ENCODE data around the gene TUBAL3. TPM values are rescaled to one million over a fixed set of nuclear protein-coding genes. Genes with fewer than 3 reads are reported as not detected.

Gene TUBAL3
- total RNA-seq, 1 donor from 2014 or later: not detected

DNA sequence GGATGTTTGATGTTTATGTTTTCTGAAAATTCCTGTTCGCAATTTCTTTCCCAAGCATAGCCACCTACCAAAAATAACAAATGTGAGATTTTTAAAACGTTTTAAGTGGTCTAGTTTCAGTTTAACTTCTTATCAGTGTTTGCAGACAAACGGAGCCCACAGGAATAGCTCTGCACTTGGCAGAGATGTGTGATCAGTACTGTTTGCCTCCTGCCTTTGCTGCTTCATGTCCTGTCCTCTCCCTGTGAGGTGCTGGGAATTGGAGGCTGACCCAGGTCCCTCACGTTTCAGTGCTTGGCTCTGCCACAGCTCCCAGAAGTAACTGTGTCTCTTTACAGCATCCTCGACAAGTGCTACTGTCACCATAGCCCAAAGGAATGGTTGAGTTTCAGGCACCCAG lies 38.7 kb downstream of the TUBAL3 start:
- H3K9me3 Mint-ChIP-seq (ENCODE audit: unreplicated experiment): no peaks in the 10 kb centered on the region
- DNase-seq (ENCODE audit: extremely low spot score, unreplicated experiment): no peak
- TF ChIP-seq CTCF (IDR thresholded peaks at IDR 0.05): no peak
- no peak overlapping the region for H3K4me3 Mint-ChIP-seq (ENCODE audit: unreplicated experiment)
- H3K27ac Mint-ChIP-seq (ENCODE audit: unreplicated experiment): no peak overlapping the region
- no peaks in the 10 kb centered on the region for H3K4me1 Mint-ChIP-seq (ENCODE audit: unreplicated experiment)
- no peaks in the 10 kb centered on the region for H3K36me3 Mint-ChIP-seq (ENCODE audit: unreplicated experiment)
- H3K27me3 Mint-ChIP-seq (ENCODE audit: unreplicated experiment): peaks cover 46% of the 10 kb centered on the region

GRCh38 chr10:5364890-5365338 lies 39.7 kb downstream of the TUBAL3 start, which contains the start of gene UCN3:
Gene UCN3, plus strand, starts transcription at chr10:5364966. Its CDS starts 8,755 bp downstream, at chr10:5373721.
- no peaks in the 10 kb centered on the region for H3K4me1 Mint-ChIP-seq (ENCODE audit: unreplicated experiment)
- TF ChIP-seq CTCF (IDR thresholded peaks at IDR 0.05): no peak
- DNase-seq (ENCODE audit: extremely low spot score, unreplicated experiment): no peak
- H3K9me3 Mint-ChIP-seq (ENCODE audit: unreplicated experiment): no peaks in the 10 kb centered on the region
- peaks cover 55% of the 10 kb centered on the region for H3K27me3 Mint-ChIP-seq (ENCODE audit: unreplicated experiment)
- H3K27ac Mint-ChIP-seq (ENCODE audit: unreplicated experiment): no peak within 1 kb of the TSS
- H3K36me3 Mint-ChIP-seq (ENCODE audit: unreplicated experiment): no peaks in the 10 kb centered on the region
- H3K4me3 Mint-ChIP-seq (ENCODE audit: unreplicated experiment): no peak within 1 kb of the TSS

GRCh38 chr10:5364374-5364773 lies 40.3 kb downstream of the TUBAL3 start:
- no peak overlapping the region for H3K27ac Mint-ChIP-seq (ENCODE audit: unreplicated experiment)
- H3K4me1 Mint-ChIP-seq (ENCODE audit: unreplicated experiment): no peaks in the 10 kb centered on the region
- TF ChIP-seq CTCF (IDR thresholded peaks at IDR 0.05): no peak
- H3K4me3 Mint-ChIP-seq (ENCODE audit: unreplicated experiment): no peak overlapping the region
- H3K27me3 Mint-ChIP-seq (ENCODE audit: unreplicated experiment): peaks cover 59% of the 10 kb centered on the region
- H3K9me3 Mint-ChIP-seq (ENCODE audit: unreplicated experiment): no peaks in the 10 kb centered on the region
- H3K36me3 Mint-ChIP-seq (ENCODE audit: unreplicated experiment): no peaks in the 10 kb centered on the region
- no peak for DNase-seq (ENCODE audit: extremely low spot score, unreplicated experiment)

DNA sequence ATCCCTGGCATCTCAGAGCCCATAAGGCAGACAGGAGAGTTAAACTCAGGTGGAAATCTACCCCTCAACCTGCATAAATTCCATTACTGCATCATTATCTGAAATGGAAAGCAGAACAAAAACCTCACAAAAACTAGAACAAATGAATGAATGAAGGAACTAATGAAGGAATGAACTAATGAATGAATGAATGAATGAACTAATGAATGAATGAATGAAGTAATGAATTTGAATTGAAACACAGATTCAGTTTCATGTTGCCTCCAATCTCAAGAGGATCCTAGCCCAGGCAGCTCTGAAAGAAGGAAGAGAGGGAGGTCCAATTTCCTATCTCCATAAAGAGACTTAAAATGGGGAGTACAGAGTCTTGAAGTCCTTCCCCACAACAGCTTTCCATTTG lies 41.8 kb downstream of the TUBAL3 start:
- no peaks in the 10 kb centered on the region for H3K9me3 Mint-ChIP-seq (ENCODE audit: unreplicated experiment)
- H3K36me3 Mint-ChIP-seq (ENCODE audit: unreplicated experiment): no peaks in the 10 kb centered on the region
- H3K27ac Mint-ChIP-seq (ENCODE audit: unreplicated experiment): no peak overlapping the region
- no peak overlapping the region for H3K4me3 Mint-ChIP-seq (ENCODE audit: unreplicated experiment)
- H3K4me1 Mint-ChIP-seq (ENCODE audit: unreplicated experiment): no peaks in the 10 kb centered on the region
- no peak for DNase-seq (ENCODE audit: extremely low spot score, unreplicated experiment)
- no peak for TF ChIP-seq CTCF (IDR thresholded peaks at IDR 0.05)
- H3K27me3 Mint-ChIP-seq (ENCODE audit: unreplicated experiment): peaks cover 68% of the 10 kb centered on the region

DNA sequence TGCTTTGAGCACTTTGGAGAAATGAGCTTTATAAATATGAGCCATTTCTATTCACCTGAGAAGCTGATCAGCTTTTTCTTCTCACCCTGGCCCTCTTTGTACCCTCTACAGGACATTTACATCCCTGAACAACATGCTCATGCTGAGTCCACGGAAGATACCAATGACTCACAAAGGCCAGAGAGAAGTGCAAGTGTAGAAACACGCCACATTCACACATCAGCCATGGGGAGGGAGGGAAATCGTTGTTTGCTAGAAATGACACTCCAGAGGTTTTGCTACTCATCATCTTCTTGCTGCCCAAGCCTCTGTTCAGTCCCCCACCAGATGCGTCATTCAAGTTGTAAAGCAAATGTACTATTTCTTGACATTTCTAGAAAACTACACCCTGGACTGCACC lies 42.7 kb downstream of the TUBAL3 start:
- H3K27ac Mint-ChIP-seq (ENCODE audit: unreplicated experiment): no peak overlapping the region
- H3K9me3 Mint-ChIP-seq (ENCODE audit: unreplicated experiment): no peaks in the 10 kb centered on the region
- H3K4me3 Mint-ChIP-seq (ENCODE audit: unreplicated experiment): no peak overlapping the region
- TF ChIP-seq CTCF (IDR thresholded peaks at IDR 0.05): no peak
- no peak for DNase-seq (ENCODE audit: extremely low spot score, unreplicated experiment)
- H3K36me3 Mint-ChIP-seq (ENCODE audit: unreplicated experiment): no peaks in the 10 kb centered on the region
- H3K4me1 Mint-ChIP-seq (ENCODE audit: unreplicated experiment): no peaks in the 10 kb centered on the region
- peaks cover 71% of the 10 kb centered on the region for H3K27me3 Mint-ChIP-seq (ENCODE audit: unreplicated experiment)

All from osteocyte (in vitro differentiated cells).